Measurements from ENCODE around the gene TMIGD2.
"Not testable (repeated sequence)": the region's sequence is repeated elsewhere in the genome, so short reads cannot be mapped to it uniquely, and the experiment has no call there.

TMIGD2 gene

GRCh38 chr19:4267101-4267900, 34.9 kb downstream of the TMIGD2 start:
- peak; percentile 78 for DNase-seq (ENCODE audit: low read depth)

GRCh38 chr19:4266253-4267000, 35.8 kb downstream of the TMIGD2 start:
- DNase-seq (ENCODE audit: low read depth): no peak

GRCh38 chr19:4264812-4265211, 37.4 kb downstream of the TMIGD2 start:
- no peak for DNase-seq (ENCODE audit: low read depth)

- no peak for DNase-seq (ENCODE audit: low read depth)
Observed at GRCh38 chr19:4260613-4261191, 41.5 kb downstream of the TMIGD2 start.

GRCh38 chr19:4258181-4258580, 44.0 kb downstream of the TMIGD2 start:
- no peak for DNase-seq (ENCODE audit: low read depth)

- DNase-seq (ENCODE audit: low read depth): no peak
Observed at GRCh38 chr19:4257025-4257424, 45.2 kb downstream of the TMIGD2 start.

GRCh38 chr19:4256563-4256962, 45.6 kb downstream of the TMIGD2 start:
- DNase-seq (ENCODE audit: low read depth): peak; percentile 25

- peak; percentile 100 for DNase-seq (ENCODE audit: low read depth)
Observed at GRCh38 chr19:4246767-4247593, 55.2 kb downstream of the TMIGD2 start, which contains the start of gene YJU2. Gene YJU2, plus strand, starts transcription at chr19:4247080. Its CDS starts 67 bp downstream, at chr19:4247147.

- DNase-seq (ENCODE audit: low read depth): not testable (repeated sequence)
Observed at GRCh38 chr19:4245938-4246337, 56.3 kb downstream of the TMIGD2 start.
